Fibroblast of mammary gland (primary cell): ENCODE measurements around the gene GNA15.

ENCODE experiments used
- DNase-seq: peaks from one replicate; pipeline ENCODE4 v3.0.0-alpha.2; 2010; ENCODE audit warnings: low read depth
- H3K4me3 ChIP-seq: 2 replicates; pipeline ENCODE4 v1.5.1; 2011; ENCODE audit warnings: low read depth, mild to moderate bottlenecking, low read length, moderate library complexity; ENCODE audit not compliant: control insufficient read depth
- TF ChIP-seq, protein P1 (sequence below): conservative IDR thresholded peaks from 2 replicates; pipeline ENCODE4 v1.5.1; 2011; ENCODE audit warnings: low read depth, low read length, inconsistent platforms; ENCODE audit not compliant: control insufficient read depth, insufficient read depth

The GNA15 gene

DNA sequence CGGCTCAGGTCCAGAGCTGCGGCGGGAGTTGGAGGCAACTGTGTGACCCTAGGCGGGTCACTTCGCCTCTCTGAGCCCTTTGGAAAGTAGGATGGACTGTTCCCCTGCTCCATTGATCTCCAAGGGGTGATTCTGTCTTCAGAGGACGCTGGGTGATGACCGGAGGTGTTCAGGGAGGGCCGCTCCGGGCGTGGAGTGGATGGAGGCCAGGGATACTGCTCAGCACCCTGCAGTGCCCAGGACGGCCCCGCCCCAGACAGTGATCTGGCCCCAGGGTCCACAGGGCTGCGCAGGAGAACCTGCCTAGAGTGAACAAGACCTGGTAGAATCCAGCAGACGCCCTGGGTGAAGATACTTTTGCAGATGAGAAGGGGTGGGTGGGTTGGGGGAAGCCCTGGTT is 56.9 kb downstream of the GNA15 start:
- no peak overlapping the region for H3K4me3 ChIP-seq
- TF ChIP-seq, protein P1, sequence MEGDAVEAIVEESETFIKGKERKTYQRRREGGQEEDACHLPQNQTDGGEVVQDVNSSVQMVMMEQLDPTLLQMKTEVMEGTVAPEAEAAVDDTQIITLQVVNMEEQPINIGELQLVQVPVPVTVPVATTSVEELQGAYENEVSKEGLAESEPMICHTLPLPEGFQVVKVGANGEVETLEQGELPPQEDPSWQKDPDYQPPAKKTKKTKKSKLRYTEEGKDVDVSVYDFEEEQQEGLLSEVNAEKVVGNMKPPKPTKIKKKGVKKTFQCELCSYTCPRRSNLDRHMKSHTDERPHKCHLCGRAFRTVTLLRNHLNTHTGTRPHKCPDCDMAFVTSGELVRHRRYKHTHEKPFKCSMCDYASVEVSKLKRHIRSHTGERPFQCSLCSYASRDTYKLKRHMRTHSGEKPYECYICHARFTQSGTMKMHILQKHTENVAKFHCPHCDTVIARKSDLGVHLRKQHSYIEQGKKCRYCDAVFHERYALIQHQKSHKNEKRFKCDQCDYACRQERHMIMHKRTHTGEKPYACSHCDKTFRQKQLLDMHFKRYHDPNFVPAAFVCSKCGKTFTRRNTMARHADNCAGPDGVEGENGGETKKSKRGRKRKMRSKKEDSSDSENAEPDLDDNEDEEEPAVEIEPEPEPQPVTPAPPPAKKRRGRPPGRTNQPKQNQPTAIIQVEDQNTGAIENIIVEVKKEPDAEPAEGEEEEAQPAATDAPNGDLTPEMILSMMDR, result no peak
- no peak for DNase-seq

DNA sequence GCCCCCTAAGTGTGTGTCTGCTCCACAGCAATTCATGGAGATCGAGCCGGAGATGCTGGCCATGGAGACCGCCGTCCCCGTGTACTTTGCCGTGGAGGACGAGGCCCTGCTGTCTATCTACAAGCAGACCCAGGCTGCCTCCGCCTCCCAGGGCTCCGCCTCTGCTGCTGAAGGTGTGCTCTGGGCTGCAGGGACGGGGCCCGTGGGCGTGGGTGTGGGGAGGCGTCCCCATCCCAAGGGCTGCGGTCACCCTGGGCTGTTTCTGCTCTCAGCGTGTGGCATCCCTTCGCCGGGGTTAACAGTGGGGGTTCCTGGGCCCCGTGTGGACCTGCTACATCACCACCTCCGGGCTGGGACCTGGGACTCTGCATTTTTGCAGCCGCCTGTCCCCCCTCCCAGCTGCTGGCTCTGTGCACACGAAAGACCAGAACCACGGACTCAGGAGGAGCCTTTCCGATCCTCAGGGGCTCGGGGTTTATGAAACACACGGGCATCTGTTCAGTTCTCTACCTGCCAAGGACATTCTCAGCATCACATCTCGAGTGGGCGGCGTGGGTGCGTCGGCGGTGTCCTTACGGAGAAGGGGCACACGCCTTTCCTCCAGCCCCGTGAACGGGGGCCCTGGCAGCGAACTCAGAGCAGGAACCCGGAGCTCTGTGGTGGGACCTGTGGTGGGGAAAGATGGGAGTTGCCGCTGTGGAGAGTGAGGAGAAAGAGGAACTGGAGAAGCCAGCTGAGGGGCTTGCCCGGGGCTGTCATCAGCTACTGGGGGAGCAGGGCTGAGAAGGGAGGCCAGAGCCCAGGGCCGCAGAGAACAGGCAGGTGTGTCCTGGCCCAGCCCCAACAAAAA is 57.6 kb downstream of the GNA15 start:
- no peak overlapping the region for H3K4me3 ChIP-seq
- TF ChIP-seq, protein P1, result no peak
- DNase-seq, result no peak

DNA sequence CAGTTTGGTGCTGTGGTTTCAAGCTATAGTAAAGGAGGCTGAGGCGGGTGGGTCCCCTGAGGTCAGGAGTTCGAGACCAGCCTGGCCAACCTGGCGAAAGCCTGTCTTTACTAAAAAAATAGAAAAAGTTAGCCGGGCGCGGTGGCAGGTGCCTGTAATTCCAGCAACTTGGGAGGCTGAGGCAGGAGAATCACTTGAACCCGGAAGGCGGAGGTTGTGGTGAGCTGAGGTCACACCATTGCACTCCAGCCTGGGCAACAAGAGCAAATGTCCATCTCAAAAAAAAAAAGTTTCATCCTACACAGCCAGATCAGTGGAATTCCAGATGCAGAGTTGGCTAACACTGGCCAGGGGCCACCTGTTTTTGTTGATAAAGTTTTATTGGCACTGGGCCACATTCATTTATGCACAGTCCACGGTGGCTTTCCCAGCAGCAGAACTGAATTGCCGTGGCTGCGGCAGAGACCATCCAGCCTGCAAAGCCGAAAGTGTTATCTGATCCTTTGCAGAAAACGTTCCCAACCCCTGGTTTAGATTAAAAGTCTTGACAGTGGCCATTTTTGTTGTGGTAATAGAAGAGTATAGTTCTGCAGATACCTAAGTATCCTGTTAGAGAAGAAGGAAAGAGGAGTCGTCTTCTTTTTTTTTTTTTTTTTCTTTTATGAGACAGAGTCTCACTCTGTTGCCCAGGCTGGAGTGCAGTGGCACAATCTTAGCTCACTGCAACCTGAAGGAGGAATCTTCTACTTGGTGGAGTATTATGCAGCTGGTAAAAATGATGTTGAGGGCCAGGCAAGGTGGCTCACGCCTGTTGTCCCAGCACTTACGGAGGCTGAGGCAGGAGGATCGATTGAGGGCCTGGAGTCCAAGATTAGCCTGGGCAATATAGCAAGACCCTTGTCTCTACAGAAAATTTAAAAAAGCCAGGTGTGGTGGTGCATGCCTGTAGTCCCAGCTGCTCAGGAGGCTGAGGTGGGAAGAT is 58.6 kb downstream of the GNA15 start:
- no peak for DNase-seq
- TF ChIP-seq, protein P1, result no peak
- no peak overlapping the region for H3K4me3 ChIP-seq

DNA sequence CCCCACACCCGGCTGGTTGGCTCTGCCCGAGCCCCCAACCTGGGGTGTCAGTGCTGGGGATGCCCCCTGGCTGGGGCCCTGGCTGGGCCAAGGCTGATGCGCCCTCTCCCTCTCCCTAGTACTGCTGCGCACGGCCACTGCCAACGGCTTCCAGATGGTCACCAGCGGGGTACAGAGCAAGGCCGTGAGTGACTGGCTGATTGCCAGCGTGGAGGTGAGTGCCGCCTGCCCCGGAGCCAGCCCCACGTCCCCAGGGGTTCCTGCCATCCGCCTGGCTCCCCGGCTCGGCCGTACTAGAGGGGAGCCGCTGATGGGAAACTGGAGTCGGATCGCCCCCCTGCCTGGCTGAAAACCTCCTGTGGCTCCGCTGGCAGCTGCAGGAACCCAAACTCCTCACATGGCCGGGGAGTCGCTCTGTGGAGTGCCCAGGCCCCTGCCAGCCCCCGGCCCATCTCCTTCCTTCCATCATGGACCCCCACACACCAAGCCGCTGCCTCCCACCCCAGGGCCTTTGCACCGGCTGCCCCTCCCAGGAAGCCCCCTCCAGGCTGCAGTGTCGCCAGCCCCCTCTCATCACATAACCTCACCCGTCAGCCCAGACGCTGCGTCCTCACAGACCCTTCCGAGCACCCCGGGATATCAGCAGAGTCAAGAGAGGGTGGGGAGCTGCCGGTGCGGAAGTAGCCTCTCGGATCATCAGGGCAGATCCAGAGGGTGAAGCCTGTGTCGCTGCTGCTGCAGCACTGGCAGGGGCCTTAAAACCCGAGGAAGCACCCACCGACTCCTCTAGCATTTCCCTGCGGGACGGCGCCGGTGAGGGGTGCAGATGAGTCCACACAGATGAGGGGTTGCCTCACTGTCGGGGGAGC is 60.5 kb downstream of the GNA15 start:
- TF ChIP-seq, protein P1, result no peak
- no peak for DNase-seq
- H3K4me3 ChIP-seq, result no peak overlapping the region

DNA sequence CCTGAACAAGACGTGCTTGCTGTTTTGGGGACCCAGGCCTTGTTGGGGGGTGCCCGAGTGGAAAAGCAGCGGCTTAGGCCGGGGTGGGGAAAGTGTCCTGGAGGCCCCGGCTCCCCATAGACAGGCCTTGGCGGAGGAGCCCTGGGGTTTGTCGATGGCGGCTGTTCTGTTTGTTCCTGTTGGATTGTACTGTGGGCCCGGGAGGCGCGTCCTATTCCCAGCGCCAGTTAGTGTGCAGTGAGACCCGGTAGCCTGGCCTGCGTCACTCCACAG is 61.0 kb downstream of the GNA15 start:
- no peak for DNase-seq
- no peak overlapping the region for H3K4me3 ChIP-seq
- TF ChIP-seq, protein P1, result no peak
